ENCODE measurements around the gene DTD1. TPM values are rescaled to one million over a fixed set of nuclear protein-coding genes. Genes with fewer than 3 reads are reported as not detected.

Gene DTD1
- total RNA-seq, 4 donors from 2014 or later: 31.0 to 49.8 (median 39.7) TPM

DNA sequence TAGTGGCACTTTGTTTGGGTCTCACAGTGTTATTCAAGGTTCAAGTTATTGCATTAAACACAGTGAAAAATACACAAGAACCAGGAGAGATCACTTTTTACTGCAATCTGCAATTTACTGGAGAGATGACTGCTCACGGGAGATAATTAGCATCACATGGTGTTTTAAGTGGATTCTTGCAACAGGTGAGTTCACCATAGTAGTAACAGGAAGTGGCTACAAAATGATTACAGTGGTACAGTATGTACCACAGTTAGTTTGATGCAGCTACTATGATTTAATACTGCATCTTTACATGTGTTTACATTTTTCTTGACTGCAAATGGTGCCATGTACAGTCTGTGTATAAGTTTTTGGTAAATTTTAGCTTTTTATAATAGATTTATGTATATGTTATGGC, 129.2 kb downstream of the DTD1 start:
- 81 to 96% methylated on average over 1 of the region's 1 CpG for WGBS, 2 donors

GRCh38 chr20:18718129-18718528, 130.3 kb downstream of the DTD1 start:
- WGBS, 2 donors: 62 to 66% methylated on average over 3 of the region's 3 CpGs
- Histone ChIP-seq H3K27me3 (no peaks in the 10 kb centered on the region), H3K4me3 (no peak overlapping the region), H3K36me3 (peaks cover 0 to 15% (median 0%) of the 10 kb centered on the region in 3 donors), H3K9me3 (peaks cover 0 to 9% (median 0%) of the 10 kb centered on the region in 4 donors), H3K27ac (no peak overlapping the region), H3K4me1 (no peaks in the 10 kb centered on the region)
- TF ChIP-seq, protein P1, sequence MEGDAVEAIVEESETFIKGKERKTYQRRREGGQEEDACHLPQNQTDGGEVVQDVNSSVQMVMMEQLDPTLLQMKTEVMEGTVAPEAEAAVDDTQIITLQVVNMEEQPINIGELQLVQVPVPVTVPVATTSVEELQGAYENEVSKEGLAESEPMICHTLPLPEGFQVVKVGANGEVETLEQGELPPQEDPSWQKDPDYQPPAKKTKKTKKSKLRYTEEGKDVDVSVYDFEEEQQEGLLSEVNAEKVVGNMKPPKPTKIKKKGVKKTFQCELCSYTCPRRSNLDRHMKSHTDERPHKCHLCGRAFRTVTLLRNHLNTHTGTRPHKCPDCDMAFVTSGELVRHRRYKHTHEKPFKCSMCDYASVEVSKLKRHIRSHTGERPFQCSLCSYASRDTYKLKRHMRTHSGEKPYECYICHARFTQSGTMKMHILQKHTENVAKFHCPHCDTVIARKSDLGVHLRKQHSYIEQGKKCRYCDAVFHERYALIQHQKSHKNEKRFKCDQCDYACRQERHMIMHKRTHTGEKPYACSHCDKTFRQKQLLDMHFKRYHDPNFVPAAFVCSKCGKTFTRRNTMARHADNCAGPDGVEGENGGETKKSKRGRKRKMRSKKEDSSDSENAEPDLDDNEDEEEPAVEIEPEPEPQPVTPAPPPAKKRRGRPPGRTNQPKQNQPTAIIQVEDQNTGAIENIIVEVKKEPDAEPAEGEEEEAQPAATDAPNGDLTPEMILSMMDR (IDR thresholded peaks at IDR 0.05): no peak
- TF ChIP-seq POLR2A (IDR thresholded peaks at IDR 0.05) (no peak), EP300 (IDR thresholded peaks at IDR 0.05) (no peak)
- no peak for DNase-seq (ENCODE audit: low spot score in 2 of 2)

More for the DNA sequence above, 129.2 kb downstream of the DTD1 start:
- no peaks in the 10 kb centered on the region for H3K27me3 ChIP-seq
- no peak overlapping the region for H3K4me3 ChIP-seq
- H3K9me3 ChIP-seq: peaks cover 0 to 9% (median 0%) of the 10 kb centered on the region in 4 donors
- peaks cover 0 to 15% (median 0%) of the 10 kb centered on the region in 3 donors for H3K36me3 ChIP-seq
- no peak overlapping the region for H3K27ac ChIP-seq
- TF ChIP-seq POLR2A (IDR thresholded peaks at IDR 0.05) (no peak), EP300 (IDR thresholded peaks at IDR 0.05) (no peak)
- TF ChIP-seq, protein P1 (IDR thresholded peaks at IDR 0.05): no peak
- no peak for DNase-seq (ENCODE audit: low spot score in 2 of 2)
- no peaks in the 10 kb centered on the region for H3K4me1 ChIP-seq

- TF ChIP-seq EP300 (IDR thresholded peaks at IDR 0.05): no peak
- TF ChIP-seq, protein P1 (IDR thresholded peaks at IDR 0.05): no peak
- no peak for TF ChIP-seq POLR2A (IDR thresholded peaks at IDR 0.05)
- Histone ChIP-seq H3K4me3 (no peak overlapping the region), H3K9me3 (peaks cover 0 to 9% (median 0%) of the 10 kb centered on the region in 4 donors), H3K27me3 (no peaks in the 10 kb centered on the region), H3K27ac (no peak overlapping the region), H3K4me1 (no peaks in the 10 kb centered on the region), H3K36me3 (peaks cover 0 to 11% (median 0%) of the 10 kb centered on the region in 3 donors)
- WGBS, 2 donors: 86 to 93% methylated on average over 3 of the region's 3 CpGs
- DNase-seq (ENCODE audit: low spot score in 2 of 2): no peak
Observed at GRCh38 chr20:18719426-18719825, 131.6 kb downstream of the DTD1 start.

DNA sequence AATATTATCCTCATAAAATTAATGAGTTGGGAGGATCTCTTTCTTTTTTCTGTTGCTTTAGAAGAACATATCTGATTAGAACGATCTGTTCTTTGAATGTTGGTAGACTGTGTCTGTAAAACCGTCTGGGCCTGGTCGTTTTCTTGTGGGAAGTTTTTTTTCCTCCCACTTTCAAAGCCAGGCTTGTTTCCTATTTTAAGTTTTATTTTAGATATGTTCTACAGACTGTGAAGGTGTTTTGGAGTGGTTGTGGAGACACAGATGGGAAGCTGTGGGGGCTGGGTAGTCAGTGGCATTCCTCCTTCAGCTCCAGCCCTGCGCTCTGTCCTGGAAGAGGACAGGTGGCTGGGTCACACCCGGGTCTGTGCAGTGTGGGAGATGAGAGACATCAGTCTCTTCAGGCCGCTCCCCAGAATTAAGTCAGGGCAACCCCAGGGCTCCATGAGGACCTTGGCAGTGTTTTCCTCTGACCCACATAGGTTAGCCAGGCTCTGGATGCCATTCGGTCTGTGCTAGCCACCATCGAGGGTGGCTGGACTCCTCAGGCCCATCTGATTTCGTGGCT, 133.8 kb downstream of the DTD1 start:
- TF ChIP-seq, protein P1 (IDR thresholded peaks at IDR 0.05): no peak
- TF ChIP-seq POLR2A (IDR thresholded peaks at IDR 0.05): no peak
- no peak overlapping the region for H3K27ac ChIP-seq

DNA sequence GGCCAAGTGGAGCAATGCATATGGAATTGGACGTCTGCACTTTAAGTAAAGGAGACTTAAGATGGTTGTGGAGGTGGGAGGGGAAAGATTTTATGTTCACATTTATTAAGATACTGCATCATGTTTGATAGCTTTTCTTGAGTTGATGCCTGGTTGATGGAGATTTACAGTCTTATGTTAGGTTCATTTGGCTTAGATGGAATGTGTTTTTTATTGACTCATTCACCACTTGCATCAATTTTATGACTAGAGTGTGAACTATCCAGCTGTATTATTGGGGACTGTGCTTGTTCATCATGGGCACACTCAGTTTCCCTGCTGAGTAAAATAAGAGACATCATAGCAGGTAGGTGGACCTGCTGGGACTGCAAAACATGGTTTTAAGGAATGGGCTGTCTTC, 134.5 kb downstream of the DTD1 start:
- no peaks in the 10 kb centered on the region for H3K27me3 ChIP-seq
- H3K27ac ChIP-seq: no peak overlapping the region
- no peak for DNase-seq (ENCODE audit: low spot score in 2 of 2)
- TF ChIP-seq POLR2A (IDR thresholded peaks at IDR 0.05) (no peak), EP300 (IDR thresholded peaks at IDR 0.05) (no peak)
- TF ChIP-seq, protein P1 (IDR thresholded peaks at IDR 0.05): no peak
- no peaks in the 10 kb centered on the region for H3K4me1 ChIP-seq
- peaks cover 0 to 5% (median 0%) of the 10 kb centered on the region in 3 donors for H3K36me3 ChIP-seq
- peaks cover 0 to 9% (median 0%) of the 10 kb centered on the region in 4 donors for H3K9me3 ChIP-seq
- 43 to 71% methylated on average over 1 of the region's 1 CpG for WGBS, 2 donors
- no peak overlapping the region for H3K4me3 ChIP-seq

More for the DNA sequence above, 133.8 kb downstream of the DTD1 start:
- Histone ChIP-seq H3K36me3 (peaks cover 0 to 5% (median 0%) of the 10 kb centered on the region in 3 donors), H3K9me3 (peaks cover 0 to 9% (median 0%) of the 10 kb centered on the region in 4 donors), H3K4me1 (no peaks in the 10 kb centered on the region), H3K27me3 (no peaks in the 10 kb centered on the region), H3K4me3 (no peak overlapping the region)
- WGBS, 2 donors: 86 to 92% methylated on average over 9 of the region's 9 CpGs
- no peak for DNase-seq (ENCODE audit: low spot score in 2 of 2)
